C4-2B (cell line): ENCODE data around the gene FBXO45.

Experiments
- ZFX ChIP-seq: fragments of 450-650 bp; IDR thresholded peaks from 2 replicates; pipeline ENCODE4 v1.6.1; 2017
- TF ChIP-seq, protein P1 (sequence below): fragments of 450-650 bp; conservative IDR thresholded peaks from 2 replicates; pipeline ENCODE4 v1.5.1; 2017; ENCODE audit warnings: mild to moderate bottlenecking

GRCh38 chr3:196554205-196554604, 14.3 kb upstream of the FBXO45 start:
- TF ChIP-seq, protein P1, sequence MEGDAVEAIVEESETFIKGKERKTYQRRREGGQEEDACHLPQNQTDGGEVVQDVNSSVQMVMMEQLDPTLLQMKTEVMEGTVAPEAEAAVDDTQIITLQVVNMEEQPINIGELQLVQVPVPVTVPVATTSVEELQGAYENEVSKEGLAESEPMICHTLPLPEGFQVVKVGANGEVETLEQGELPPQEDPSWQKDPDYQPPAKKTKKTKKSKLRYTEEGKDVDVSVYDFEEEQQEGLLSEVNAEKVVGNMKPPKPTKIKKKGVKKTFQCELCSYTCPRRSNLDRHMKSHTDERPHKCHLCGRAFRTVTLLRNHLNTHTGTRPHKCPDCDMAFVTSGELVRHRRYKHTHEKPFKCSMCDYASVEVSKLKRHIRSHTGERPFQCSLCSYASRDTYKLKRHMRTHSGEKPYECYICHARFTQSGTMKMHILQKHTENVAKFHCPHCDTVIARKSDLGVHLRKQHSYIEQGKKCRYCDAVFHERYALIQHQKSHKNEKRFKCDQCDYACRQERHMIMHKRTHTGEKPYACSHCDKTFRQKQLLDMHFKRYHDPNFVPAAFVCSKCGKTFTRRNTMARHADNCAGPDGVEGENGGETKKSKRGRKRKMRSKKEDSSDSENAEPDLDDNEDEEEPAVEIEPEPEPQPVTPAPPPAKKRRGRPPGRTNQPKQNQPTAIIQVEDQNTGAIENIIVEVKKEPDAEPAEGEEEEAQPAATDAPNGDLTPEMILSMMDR, result no peak
- no peak for TF ChIP-seq ZFX
